ENCODE data around the gene LHCGR.

DNA sequence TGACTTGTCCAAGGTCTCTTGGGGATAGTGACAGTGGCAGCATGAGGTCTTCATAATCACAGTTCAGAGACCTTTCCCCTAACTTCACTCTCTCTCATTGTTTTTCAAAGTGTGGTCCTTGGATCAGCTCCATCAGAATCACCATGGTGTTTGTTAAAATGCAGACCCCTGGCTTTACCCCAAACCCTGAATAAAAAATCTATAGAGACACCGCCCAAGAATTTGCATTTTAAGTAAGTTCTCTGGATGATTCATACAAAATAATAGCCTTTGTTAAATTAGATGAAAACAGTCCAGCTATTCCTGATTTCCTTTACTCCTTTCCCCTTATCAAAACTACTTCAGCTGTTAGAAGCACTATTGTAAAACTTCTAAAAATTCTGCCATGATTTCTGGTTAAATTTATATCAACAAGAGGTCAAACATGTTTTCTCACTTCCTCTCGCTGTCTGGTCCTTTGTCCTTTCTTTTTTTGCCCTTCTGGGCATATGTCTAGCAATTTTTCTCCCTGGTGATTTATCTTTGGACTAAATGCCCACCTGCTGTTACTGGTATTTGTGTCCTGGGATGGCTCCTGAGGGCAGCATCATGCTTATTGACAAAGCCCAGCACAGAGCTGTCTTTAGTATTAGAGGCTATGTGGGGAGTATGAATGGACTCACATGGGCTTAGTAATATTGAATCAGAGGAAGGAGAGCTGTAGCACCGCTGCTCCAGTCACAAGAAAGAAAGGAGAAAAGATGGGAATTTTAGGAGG is 63.4 kb downstream of the LHCGR start:
- TF ChIP-seq, protein P1, sequence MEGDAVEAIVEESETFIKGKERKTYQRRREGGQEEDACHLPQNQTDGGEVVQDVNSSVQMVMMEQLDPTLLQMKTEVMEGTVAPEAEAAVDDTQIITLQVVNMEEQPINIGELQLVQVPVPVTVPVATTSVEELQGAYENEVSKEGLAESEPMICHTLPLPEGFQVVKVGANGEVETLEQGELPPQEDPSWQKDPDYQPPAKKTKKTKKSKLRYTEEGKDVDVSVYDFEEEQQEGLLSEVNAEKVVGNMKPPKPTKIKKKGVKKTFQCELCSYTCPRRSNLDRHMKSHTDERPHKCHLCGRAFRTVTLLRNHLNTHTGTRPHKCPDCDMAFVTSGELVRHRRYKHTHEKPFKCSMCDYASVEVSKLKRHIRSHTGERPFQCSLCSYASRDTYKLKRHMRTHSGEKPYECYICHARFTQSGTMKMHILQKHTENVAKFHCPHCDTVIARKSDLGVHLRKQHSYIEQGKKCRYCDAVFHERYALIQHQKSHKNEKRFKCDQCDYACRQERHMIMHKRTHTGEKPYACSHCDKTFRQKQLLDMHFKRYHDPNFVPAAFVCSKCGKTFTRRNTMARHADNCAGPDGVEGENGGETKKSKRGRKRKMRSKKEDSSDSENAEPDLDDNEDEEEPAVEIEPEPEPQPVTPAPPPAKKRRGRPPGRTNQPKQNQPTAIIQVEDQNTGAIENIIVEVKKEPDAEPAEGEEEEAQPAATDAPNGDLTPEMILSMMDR (IDR thresholded peaks at IDR 0.05; ENCODE audit: low read depth, low read length, poor library complexity, severe bottlenecking) = no peak
- TF ChIP-seq EZH2phosphoT487 (IDR thresholded peaks at IDR 0.05; ENCODE audit: borderline replicate concordance, low read length) = no peak

All from DOHH2 (cell line).